Fibroblast of lung (primary cell): ENCODE results near the gene CRIP1.

Source experiments
- EZH2 ChIP-seq: IDR thresholded peaks from 2 replicates; pipeline ENCODE4 v1.5.1; 2012; ENCODE audit warnings: low read length, control low read depth, mild to moderate bottlenecking; ENCODE audit errors: missing control alignments
- TF ChIP-seq, protein P1 (sequence below), 2 donors: IDR thresholded peaks in 1 of 2; conservative IDR thresholded peaks in 1 of 2; 1 replicate in 1 of 2; 2 replicates in 1 of 2; pipeline ENCODE4 v1.5.1; 2011 to 2012; ENCODE audit warnings: low read length in 2 of 2, control low read depth in 1 of 2, inconsistent platforms in 1 of 2, low read depth in 1 of 2, mild to moderate bottlenecking in 1 of 2

DNA sequence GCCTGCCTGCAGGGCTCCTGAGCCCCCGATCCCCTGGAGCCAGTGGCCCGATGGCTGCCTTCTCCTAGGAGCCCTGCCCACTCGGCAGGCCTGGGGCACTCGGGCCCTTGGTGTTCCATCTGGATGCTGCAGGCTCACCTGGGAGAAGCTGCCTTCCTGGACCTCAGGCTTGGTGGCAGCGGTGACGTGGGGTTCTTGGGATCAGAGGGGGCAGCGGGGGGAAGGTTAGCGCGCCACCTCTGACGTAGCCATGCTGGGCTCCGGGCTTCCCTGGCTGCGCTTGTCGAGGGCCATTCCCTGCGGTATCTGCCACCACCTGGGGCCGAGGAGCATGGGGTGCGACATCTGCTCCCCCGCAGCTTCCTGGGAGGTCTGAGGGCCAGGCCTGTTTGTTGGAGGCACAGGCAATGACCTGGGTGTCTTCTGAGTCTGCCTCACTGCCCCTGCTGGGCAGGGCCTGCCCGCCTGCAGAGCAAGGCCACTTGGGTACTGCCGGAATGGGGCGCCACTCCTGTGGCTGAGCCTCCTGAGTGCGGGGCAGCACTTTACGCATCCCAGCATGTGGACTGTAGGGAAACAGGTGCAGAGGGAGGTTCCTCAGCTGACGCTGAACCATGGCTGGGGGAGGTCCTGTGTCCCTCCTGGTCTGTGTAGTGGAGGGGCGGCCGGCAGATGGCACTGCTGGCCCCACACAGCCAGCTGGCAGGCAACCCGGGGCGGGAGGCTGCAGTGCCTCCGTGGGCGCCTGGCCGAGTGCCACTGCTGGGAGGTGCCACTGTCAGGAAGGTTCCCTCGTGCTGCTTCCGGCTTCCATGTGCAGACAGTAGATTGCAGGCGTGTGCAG is 46.8 kb upstream of the CRIP1 start:
- TF ChIP-seq, protein P1, sequence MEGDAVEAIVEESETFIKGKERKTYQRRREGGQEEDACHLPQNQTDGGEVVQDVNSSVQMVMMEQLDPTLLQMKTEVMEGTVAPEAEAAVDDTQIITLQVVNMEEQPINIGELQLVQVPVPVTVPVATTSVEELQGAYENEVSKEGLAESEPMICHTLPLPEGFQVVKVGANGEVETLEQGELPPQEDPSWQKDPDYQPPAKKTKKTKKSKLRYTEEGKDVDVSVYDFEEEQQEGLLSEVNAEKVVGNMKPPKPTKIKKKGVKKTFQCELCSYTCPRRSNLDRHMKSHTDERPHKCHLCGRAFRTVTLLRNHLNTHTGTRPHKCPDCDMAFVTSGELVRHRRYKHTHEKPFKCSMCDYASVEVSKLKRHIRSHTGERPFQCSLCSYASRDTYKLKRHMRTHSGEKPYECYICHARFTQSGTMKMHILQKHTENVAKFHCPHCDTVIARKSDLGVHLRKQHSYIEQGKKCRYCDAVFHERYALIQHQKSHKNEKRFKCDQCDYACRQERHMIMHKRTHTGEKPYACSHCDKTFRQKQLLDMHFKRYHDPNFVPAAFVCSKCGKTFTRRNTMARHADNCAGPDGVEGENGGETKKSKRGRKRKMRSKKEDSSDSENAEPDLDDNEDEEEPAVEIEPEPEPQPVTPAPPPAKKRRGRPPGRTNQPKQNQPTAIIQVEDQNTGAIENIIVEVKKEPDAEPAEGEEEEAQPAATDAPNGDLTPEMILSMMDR (conservative IDR thresholded peaks at IDR 0.05 in 1 of 2, IDR thresholded peaks at IDR 0.05 in 1 of 2; ENCODE audit: low read depth in 1 of 2, low read length in 2 of 2): no peak
- no peak for TF ChIP-seq EZH2
